B cell (primary cell): Measurements from ENCODE around the gene JAK1.

Experiments used
- EZH2 ChIP-seq: IDR thresholded peaks from 2 replicates; pipeline ENCODE4 v1.6.1; 2012; ENCODE audit warnings: borderline replicate concordance, low read depth, mild to moderate bottlenecking, moderate library complexity, low read length; ENCODE audit not compliant: insufficient read depth, poor library complexity, severe bottlenecking
- TF ChIP-seq, protein P1 (sequence below): fragments of 200-600 bp; IDR thresholded peaks from one replicate; pipeline ENCODE4 v1.8.0; 2022; ENCODE audit warnings: antibody characterized with exemption, mild to moderate bottlenecking

DNA sequence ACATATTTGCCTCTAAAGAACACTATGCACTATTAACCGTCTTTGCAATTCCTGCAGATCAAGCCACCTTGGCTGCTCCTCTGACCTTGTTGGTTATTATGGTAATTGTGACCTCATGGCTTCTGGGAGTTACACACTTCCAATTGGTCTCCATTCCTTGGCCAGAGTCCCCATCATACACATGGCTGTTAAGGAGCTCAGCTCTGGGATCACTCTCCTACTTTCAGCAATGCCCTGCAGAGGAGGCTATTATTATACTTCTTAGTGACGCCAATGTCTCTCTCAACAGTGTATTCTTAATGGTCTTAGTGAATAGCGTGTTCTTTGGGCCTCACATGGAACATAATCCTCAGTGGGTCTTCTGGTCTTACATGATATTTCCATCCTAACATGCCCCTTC is 10.0 kb upstream of the JAK1 start:
- TF ChIP-seq, protein P1, sequence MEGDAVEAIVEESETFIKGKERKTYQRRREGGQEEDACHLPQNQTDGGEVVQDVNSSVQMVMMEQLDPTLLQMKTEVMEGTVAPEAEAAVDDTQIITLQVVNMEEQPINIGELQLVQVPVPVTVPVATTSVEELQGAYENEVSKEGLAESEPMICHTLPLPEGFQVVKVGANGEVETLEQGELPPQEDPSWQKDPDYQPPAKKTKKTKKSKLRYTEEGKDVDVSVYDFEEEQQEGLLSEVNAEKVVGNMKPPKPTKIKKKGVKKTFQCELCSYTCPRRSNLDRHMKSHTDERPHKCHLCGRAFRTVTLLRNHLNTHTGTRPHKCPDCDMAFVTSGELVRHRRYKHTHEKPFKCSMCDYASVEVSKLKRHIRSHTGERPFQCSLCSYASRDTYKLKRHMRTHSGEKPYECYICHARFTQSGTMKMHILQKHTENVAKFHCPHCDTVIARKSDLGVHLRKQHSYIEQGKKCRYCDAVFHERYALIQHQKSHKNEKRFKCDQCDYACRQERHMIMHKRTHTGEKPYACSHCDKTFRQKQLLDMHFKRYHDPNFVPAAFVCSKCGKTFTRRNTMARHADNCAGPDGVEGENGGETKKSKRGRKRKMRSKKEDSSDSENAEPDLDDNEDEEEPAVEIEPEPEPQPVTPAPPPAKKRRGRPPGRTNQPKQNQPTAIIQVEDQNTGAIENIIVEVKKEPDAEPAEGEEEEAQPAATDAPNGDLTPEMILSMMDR: no peak
- no peak for TF ChIP-seq EZH2
